HEK293T (cell line): ENCODE results near the gene ZNF408.

ENCODE experiments used
- BHLHE40 ChIP-seq: fragments of 450-650 bp; IDR thresholded peaks from 2 replicates; pipeline ENCODE4 v1.6.1; 2016; ENCODE audit warnings: mild to moderate bottlenecking, moderate library complexity, borderline replicate concordance
- CTBP1 ChIP-seq: fragments of 450-650 bp; IDR thresholded peaks from 2 replicates; pipeline ENCODE4 v1.6.1; 2016; ENCODE audit warnings: borderline replicate concordance
- ELF4 ChIP-seq: fragments of 450-650 bp; IDR thresholded peaks from 2 replicates; pipeline ENCODE4 v1.6.1; 2017; ENCODE audit warnings: antibody characterized with exemption
- FOXA1 ChIP-seq: fragments of 450-650 bp; IDR thresholded peaks from 2 replicates; pipeline ENCODE4 v1.6.1; 2016; ENCODE audit warnings: mild to moderate bottlenecking
- FOXK2 ChIP-seq: fragments of 450-650 bp; IDR thresholded peaks from 2 replicates; pipeline ENCODE4 v1.6.1; 2016; ENCODE audit warnings: mild to moderate bottlenecking
- FOXM1 ChIP-seq: fragments of 450-650 bp; IDR thresholded peaks from 2 replicates; pipeline ENCODE4 v1.6.1; 2017; ENCODE audit warnings: mild to moderate bottlenecking, borderline replicate concordance
- HDGF ChIP-seq: fragments of 450-650 bp; IDR thresholded peaks from 2 replicates; pipeline ENCODE4 v1.6.1; 2017; ENCODE audit warnings: antibody characterized with exemption, borderline replicate concordance
- NFRKB ChIP-seq: fragments of 450-650 bp; IDR thresholded peaks from 2 replicates; pipeline ENCODE4 v1.6.1; 2016; ENCODE audit warnings: mild to moderate bottlenecking, moderate library complexity
- SP1 ChIP-seq: fragments of 450-650 bp; IDR thresholded peaks from 2 replicates; pipeline ENCODE4 v1.6.1; 2017
- TARDBP ChIP-seq: fragments of 450-650 bp; IDR thresholded peaks from 2 replicates; pipeline ENCODE4 v1.6.1; 2016
- ZNF384 ChIP-seq: fragments of 450-650 bp; IDR thresholded peaks from 2 replicates; pipeline ENCODE4 v1.6.1; 2016
- TF ChIP-seq, protein P1 (sequence below): fragments of 450-650 bp; IDR thresholded peaks from 2 replicates; pipeline ENCODE4 v1.6.1; 2016

DNA sequence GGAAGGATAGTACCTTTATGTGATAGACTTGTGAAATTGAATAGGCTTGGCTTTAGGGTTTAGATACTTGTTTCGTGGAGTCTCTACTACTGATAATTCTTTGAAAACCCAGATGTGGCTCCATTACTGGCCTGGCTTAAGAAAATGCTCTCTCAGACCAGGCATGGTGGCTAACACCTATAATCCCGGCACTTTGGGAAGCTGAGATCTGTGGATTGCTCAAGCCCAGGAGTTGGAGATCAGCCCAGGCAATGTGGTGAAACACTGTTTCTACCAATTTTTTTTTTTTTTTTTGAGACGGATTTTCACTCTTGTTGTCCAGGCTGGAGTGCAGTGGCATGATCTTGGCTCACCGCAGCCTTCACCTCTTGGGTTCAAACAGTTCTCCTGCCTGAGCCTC, 42.6 kb upstream of the ZNF408 start:
- TF ChIP-seq FOXM1 (no peak), BHLHE40 (no peak), FOXA1 (no peak), SP1 (no peak), FOXK2 (no peak), NFRKB (no peak), ELF4 (no peak), ZNF384 (no peak), TARDBP (no peak), HDGF (no peak), CTBP1 (no peak)
- TF ChIP-seq, protein P1, sequence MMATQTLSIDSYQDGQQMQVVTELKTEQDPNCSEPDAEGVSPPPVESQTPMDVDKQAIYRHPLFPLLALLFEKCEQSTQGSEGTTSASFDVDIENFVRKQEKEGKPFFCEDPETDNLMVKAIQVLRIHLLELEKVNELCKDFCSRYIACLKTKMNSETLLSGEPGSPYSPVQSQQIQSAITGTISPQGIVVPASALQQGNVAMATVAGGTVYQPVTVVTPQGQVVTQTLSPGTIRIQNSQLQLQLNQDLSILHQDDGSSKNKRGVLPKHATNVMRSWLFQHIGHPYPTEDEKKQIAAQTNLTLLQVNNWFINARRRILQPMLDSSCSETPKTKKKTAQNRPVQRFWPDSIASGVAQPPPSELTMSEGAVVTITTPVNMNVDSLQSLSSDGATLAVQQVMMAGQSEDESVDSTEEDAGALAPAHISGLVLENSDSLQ: no peak
